OCI-M2 (cell line): Measurements from ENCODE around the gene SUPV3L1.

ENCODE experiments used
- DNase-seq: peaks from one replicate; lab custom pipeline; 2025; ENCODE audit not compliant: unreplicated experiment; lab: John Stamatoyannopoulos, UW

The SUPV3L1 gene

DNA sequence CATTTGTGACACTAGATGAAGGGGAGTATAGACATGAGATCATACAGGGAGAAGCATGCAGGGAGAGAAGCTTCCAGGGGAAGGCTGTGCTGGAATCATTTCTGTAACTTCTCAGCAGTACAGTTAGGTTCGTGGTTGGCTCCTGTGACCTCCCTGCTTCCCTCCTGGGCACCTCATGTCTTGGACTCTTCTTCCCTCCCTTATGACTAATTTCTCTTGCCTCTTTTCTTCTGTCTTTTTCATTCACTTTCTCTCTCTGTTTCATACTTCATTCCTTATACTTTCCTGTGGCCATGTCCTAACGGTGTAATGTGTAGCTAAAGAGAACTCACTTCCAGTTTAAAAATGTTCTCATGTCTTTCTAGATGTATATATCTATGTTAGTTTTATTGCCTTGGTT is 21.0 kb downstream of the SUPV3L1 start:
- no peak for DNase-seq

DNA sequence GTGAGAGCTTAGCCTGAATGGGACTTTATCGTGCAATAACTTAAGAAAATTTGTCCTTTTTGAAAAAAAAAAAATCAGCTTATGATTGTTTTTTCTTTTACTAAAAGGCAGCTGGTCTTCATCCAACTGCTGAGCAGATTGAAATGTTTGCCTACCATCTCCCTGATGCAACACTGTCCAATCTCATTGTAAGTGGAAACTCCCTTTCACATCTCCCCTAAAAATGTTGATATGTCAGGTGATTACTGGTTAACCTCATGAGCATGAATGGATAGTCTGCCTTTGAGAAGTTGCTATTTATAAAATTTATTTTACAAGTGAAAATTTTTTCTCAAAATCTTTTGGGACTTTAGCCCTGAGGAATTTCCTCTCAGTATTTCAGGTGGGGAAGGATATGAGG is 22.3 kb downstream of the SUPV3L1 start:
- no peak for DNase-seq

DNA sequence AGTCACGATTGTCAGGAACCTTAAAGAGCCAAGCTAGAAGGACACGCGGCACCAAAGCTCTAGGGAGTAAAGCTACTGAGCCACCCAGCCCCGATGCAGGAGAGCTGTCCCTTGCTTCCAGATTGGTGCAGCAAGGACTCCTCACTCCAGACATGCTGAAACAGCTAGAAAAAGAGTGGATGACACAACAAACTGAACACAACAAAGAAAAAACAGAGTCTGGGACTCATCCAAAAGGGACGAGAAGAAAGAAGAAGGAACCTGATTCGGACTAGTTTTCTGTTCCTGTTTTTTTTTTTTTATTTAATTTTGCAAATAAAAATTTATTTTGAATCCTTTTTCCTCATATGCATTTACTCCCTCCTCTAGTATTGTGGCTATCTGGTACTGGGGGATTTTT is 28.7 kb downstream of the SUPV3L1 start:
- no peak for DNase-seq

DNA sequence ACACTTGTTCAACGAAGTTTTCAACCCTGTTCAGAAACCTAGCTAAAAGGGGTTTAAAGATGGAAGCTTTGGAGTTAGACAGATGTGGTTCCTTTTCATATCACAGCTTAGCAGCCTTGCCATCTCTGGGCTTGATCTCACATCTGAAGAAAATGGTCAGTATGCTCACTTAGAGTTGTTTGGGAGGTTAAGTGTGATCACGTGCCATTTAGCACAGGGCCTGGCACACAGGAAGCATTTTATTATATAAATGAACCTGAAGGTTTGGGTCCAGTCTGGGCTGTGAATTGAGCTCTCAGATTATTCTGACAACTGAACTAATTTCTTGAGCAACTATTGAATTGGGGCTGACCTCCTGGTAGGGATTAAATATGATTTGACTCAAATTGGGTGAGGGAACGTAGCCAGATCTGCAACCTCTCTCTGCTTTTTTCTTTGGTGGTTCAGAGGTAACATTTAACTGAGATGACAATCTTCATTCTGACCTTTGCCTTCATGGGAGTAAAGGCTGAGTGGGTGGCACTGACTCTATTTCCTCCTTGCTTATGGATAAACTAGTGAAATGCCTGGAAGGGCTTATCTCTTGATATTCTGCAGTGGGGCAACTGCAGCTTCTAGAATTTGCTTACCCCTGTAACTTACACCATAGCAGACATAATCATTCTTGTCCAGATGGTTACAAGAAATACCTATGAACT is 29.9 kb downstream of the SUPV3L1 start:
- DNase-seq: no peak

DNA sequence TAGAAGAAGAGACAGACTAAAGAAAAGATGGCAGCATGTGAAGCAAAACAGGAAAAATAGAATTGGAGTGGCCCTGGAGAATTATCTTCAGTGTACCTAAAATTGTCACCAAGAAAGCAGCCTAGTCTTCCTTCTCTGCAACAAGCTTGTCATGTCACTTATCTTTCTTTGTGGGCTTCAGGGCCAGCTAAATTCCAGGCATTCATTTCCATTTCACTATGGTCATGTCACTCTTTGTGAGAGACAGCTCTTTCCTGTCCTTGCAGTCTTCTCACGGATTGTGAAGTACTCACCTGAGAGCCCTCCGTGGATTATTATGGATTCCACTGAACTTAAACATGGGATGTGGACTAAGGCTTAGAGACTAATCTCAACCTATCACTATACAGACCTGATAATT is 31.1 kb downstream of the SUPV3L1 start:
- DNase-seq: no peak

DNA sequence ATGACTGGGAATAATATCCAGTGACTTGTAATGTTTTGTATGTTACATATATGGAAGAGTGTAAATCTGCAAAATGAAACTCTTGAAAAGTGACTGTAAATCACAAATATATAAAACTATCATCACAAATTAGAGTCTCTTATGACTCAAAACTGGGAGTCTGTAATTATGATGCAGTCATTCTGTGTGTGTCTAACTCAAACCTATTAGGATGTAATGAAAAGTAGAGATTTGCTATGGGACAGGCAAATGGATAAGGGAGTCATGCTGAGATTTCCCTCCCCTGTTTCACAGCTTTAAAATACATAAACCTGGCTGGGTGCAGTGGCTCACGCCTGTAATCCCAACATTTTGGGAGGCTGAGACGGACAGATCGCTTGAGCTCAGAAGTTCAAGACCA is 31.5 kb downstream of the SUPV3L1 start:
- no peak for DNase-seq

DNA sequence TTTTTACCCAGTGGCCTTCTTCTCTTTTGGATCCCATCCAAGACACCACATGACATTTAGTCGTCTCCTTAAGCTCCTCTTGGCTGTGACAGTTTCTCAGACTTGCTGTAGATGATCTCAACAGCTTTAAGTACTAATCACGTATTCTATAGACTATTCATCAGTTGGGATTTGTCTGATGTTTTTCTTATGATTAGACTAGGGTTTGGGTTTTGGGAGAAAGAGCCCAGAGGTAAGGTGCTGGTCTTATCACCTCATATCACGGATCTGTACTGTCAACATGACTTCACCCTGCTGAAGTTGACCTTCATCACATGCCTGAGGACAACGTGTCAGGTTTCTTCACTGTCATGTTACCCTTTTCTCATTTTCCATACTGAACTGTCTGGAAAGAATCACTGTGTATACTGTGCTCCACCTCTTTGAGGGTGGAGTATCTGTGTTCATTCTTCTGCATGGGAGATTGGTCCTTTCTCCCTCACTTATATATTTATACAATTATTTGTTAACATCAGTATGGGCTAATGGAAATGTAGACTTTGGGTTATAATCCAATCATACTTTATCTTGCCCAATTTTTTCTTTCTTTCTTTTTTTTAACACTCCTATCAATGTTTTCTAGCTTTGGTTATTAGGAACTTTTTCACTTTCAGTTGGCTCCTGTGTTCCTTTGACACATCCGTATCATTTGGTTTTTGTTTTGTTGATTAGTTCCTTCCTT is 33.7 kb downstream of the SUPV3L1 start:
- no peak for DNase-seq

DNA sequence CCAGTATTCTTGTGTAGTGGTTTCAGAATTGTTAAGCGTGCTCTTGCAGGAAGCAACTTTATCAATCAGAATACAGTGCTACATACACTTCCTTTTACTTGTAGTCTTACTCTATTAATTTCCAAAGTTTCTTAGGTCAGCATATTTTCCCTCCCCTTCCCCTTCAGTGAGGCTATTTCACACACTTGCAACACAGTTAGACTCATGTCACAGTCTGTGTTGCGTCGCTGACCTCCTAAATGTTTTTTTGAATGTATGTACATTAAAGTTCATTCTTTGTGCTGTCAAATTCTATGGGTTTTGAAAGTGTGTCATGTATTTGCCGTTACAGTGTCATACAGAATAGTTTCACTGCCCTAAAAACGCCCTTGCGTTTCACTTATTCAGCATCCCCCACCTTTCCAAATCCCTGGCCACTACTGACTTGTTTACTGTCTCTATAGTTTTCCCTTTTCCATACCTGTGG is 34.7 kb downstream of the SUPV3L1 start:
- no peak for DNase-seq

DNA sequence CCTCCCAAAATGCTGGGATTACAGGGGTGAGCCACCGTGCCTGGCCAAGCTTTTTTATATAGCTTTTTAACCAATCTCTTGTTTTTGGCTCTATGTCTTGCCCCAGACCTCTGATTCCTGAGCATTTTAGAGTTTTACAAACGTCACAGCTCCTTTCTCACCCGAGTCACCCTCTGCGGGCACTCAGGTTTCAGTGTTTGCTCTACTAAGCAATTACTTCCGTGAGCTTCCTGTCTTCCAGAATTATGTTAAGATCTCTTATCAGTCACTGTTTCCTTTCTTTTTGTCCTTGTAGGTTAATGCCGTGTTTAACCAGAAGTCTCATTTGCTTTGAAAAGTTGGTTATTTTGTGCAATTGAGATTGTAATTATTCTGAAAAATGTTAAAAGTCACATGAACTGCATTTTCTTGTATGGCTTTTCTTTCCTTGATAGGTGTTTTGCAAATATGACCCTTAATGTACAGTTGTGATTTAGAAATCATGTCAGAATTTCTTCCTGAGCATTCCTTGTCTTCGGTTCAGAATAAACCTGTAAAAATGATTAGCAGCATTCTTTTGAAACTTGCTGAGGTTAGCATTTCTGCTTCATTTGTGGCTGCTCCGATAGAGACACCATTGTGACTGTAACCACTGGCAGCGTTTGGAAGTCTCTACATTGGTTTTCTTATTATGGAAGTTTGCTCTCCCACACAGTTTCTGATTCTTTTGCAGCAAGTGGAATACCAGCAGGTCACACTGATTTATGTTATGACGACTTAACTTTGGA is 35.6 kb downstream of the SUPV3L1 start:
- DNase-seq: no peak

DNA sequence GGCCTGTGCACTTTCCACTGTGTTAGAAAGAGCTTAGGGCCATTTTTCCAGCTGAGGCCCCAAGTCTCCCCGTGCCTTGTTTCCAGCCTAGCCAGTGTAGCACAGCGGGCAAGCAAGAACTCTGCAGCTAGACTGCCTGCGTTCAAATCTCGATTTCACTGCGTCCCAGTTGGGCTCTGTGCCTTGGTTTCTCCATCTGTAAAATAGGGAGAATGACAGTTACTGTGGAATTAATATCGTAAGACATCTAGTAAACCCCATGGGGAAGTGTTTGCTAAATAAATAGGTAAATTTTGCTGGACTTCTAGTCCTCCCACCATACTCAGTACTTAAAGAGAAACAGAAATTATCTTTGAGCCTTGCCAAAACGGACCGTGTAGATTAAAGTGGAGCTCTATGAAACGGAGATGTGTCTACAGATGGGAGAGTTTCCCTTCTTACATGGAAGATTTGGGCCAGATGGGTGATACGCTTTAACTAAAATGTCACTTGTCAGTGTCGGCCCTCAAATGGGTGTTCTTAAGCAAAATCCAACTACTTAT is 36.6 kb downstream of the SUPV3L1 start:
- no peak for DNase-seq

DNA sequence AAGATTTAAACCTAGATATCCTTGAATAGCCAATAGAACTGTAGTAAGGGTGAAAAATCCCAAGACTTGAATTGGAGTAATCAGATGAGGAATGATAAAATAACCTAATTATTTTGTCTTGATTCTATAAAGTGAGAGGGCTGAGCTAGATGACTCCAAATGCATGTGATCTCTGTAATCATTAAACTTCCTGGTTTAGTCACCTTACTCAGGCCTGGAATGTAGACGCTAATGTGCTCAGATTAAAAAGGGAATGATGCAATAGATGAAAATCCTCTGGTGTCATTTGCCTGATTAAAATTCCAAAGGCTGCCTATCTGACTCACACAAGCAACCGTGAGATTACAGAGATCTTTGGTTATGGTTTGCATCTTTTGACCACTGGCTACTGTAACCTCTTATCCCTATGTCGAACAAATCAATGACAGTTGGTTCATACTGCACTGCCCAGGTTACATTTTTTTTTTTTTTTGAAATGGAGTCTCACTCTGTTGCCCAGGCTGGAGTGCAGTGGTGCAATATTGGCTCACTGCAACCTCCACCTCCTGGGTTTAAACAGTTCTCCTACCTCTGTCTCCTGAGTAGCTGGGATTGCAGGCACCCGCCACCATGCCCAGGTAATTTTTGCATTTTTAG is 37.2 kb downstream of the SUPV3L1 start:
- DNase-seq: no peak

DNA sequence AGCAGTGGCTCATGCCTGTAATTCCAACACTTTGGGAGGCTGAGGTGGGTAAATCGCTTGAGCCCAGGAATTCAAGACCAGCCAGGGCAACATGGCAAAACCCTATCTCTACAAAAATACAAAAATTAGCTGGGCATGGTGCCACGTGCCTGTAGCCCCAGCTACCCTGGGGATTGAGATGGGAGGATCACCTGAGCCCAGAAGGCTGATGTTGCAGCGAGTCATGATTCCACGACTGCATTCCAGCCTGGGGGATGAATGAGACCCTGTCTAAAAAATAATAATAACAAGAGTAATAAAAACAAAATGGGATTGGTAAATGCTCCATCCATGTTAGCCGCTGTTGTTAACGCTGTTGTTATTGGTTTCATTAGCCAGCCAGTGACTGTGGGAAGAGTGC is 38.8 kb downstream of the SUPV3L1 start:
- DNase-seq: no peak

DNA sequence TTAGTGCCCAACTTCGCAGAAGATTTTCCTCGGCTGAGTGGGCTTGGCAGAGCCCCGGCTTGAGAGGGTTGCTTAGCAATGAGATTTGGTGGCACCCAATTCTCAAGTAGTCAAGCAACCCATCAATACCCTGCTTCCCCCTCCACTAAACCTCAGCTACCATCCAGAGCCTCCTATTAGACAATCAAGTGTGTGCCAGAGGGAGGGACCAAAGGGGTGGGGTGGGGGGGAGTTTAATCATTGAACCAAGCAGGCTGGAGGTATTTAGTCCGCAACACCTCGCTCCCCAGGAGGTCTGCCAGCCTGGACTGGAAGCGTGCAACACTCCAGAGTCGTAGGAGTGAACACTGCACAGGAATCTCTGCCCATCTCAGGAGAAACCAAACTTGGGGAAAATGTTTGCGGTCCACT is 40.0 kb downstream of the SUPV3L1 start, which contains the start of gene HKDC1:
Gene HKDC1, plus strand, starts transcription at position 292 of the 411 bp plus-strand sequence. Its CDS starts 104 bp downstream, at position 396.
- no peak for DNase-seq

DNA sequence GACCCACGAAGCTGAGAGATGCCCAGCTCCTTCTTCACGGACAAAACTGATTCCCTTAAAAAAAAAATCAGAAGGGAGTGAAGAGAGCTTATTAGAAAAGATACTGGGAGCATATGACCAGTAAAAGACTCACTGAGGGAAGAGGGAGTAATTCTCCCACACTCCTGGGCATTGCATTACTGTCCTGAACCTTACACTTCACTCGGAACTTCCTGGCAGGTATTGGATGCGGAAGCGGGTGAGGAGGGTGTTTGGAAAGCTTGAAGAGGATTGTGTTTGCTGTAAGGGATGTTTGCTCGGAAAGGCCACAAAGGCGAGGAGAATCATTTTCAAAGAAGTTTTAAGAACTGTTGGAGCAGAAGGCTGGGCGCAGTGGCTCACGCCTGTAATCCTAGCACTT is 40.5 kb downstream of the SUPV3L1 start:
- DNase-seq: no peak

DNA sequence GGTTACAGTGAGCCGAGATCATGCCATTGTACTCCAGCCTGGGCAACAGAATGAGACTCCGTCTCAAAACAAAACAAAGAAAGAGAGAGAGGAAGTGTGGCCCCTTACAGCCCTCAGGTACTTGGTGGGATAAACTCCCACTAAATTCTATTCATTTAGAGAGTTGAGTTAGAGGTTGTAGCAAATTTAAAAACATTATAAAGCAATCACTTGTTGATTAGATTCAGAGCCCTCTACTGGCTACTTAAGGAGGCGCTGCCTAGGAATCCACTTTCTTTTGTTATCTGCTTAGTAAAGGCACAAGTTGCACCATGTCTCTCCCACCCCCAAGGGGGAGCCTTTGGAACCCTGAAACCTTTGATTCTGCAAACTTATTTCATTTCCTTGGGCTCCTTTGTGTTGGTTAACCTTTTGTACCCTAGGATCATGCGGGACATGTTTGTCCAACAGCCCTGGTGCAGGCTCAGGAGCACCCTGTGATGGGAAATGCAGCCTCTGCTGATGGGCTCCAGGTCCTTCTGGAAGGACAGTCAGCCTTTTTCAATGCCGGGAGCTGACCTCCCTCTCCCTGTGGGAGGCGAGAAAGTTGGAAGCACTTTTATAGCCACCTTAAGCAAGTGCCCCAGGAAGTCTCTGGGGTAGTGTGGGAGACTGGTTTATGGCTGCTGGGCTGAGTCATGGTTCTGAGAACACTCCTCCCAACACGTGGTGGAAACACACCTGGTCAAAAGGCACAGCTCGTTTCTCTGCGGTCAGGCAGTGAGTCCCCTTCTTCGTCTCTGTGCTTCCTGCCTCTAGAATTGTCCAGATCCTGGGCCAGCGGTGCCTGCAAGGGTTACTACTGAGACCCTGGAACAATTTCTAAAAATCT is 42.4 kb downstream of the SUPV3L1 start:
- DNase-seq: peak; percentile 41

DNA sequence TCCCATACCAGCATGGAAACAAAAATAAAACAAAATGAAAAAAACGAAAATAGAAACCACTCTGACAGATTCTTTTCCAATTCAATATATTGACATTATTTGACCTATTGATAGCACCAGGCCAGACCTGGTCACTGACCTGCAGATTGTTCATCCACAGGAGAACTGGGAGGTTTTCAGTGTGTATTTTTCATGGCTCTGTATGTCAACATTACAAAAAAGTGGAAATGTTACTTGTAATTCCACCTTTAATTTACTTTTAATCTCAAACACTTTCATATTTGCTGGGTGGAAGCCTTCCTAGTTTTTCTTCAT is 43.0 kb downstream of the SUPV3L1 start:
- DNase-seq: no peak

DNA sequence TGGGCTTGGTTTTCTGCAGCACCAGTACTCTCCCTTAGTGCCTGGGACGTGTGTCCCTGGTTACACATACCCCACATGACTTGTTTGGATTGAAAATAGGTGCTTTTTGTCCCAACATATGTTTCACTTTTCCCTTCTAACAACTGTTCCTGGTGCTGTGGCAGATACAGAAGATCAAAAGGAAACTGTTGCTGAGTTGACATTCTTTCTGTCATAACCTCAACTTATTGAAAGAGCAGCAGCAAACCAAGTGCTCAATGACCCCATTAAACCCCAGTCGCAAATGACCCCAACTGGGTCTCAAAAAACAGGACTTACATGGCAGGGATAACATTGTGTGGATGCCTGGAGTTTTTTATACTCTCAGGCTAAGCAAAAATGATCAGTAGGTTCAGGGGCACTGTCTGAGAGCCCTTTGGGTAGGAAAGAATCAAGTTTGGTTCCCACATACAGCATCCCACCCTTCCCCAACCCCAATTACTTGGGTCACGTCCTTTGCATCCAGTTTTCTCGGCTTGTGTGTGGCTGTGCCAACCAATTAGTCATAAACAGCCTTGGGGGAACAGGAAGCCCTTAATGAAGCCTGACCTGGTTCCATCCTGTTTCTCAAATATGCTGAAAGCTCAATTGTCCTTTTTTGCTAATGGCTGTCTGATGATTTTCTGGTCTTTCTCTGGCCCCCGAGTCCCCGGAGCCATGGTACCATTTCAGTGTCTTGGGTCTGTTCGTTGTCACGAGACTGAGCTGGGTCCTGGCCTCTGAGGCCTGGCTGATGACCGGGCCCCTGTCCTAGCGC is 45.0 kb downstream of the SUPV3L1 start:
- no peak for DNase-seq

DNA sequence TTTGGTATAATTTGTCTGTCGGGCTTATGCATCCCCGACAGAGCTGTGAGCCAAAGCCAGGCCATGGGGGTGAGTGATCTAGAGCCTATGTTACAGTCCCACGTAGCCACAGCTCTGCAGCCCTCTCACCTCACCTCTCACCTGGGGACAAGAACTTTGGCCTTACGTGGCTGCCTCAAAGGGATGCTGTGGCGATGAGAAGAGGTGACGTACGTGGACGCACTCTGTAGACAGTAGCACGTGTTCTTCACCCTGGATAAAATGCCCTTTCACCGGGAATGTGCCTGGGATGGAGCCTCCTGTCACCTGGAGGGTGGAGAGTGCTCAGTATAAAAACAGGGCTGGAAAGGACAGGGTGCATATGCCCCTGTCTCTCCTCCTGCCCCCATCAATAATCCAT is 45.6 kb downstream of the SUPV3L1 start:
- no peak for DNase-seq

DNA sequence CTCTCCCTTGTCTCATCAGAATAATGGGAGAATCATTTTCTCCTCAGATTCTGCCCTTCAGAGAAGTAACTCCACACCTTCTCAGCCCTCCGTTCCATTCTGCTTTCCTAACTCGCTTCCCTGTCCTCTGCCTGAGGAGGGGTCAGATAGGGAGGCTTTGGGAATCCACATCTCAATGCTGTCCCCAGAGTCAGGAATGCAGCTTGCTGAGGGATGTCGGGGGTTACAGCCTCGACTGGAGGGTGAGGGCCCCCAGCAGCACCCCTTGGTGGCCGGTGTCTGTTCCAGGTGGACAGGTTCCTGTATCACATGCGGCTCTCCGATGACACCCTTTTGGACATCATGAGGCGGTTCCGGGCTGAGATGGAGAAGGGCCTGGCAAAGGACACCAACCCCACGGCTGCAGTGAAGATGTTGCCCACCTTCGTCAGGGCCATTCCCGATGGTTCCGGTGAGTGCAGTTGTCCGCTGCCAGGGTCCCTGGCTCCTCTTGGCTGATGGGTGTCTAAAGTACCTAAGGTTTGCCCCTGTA is 47.0 kb downstream of the SUPV3L1 start:
- no peak for DNase-seq
